HCT116 (cell line): ENCODE measurements around the gene NAV3. TPM values are rescaled to one million over a fixed set of nuclear protein-coding genes. Genes with fewer than 3 reads are reported as not detected.

Experiments
- ATAC-seq: fragments of 200-7000 bp; cut with Tn5 transposase; 2 replicates; pipeline ENCODE4 v1.9.1; 2020; ENCODE audit warnings: mild to moderate bottlenecking, moderate library complexity
- BruUV-seq: library from RNA; stranded (reverse); fragments of 400-500 nt; replicated peaks from 2 replicates; lab custom pipeline; 2021; lab: Mats Ljungman, UMichigan
- CTCF ChIA-PET: fragments of 300-600 bp; sonication (Branson Sonifier 250); formaldehyde crosslinking; loops from one replicate; lab custom pipeline; 2021; ENCODE audit warnings: antibody characterized with exemption; lab: Charles Lee
- POLR2A ChIA-PET: fragments of 300-600, 350-600 bp; sonication (Branson Sonifier 250); formaldehyde crosslinking; loops from one replicate; lab custom pipeline; 2021; ENCODE audit warnings: antibody characterized with exemption; lab: Charles Lee
- RAD21 ChIA-PET, 2 experiments: fragments of 300-600 bp; sonication (Branson Sonifier 250); formaldehyde crosslinking; loops; one replicate each; lab custom pipeline; 2023; ENCODE audit warnings: low total read pairs in 2 of 2; ENCODE audit not compliant: uncharacterized antibody in 2 of 2, unreplicated experiment in 2 of 2, low non-redundant PET in 1 of 2; lab: Charles Lee
- DNase-seq: peaks from one replicate; pipeline ENCODE4 v3.0.0-alpha.2; 2010; ENCODE audit warnings: low read depth, low spot score
- H2AFZ ChIP-seq: fragments of 200-600 bp; shearing (Covaris generic), sonication (generic); 2 replicates; pipeline ENCODE4 v1.6.1; 2017; ENCODE audit warnings: low read depth, mixed run types, mixed read lengths, antibody characterized with exemption, low read length; ENCODE audit not compliant: poor library complexity, severe bottlenecking
- H3K27ac ChIP-seq: 2 replicates; pipeline ENCODE4 v1.5.1; 2012; ENCODE audit warnings: low read depth, low read length
- H3K27me3 ChIP-seq: fragments of 200-600 bp; sonication (generic); 2 replicates; pipeline ENCODE4 v1.6.1; 2016; ENCODE audit warnings: mixed run types, low read length, mixed read lengths; ENCODE audit not compliant: insufficient read depth
- H3K36me3 ChIP-seq, 2 experiments: fragments of 200-500 bp in 1 of 2; fragments of 200-600 bp in 1 of 2; sonication (Bioruptor generic) in 1 of 2; sonication (generic) in 1 of 2; 2 replicates each; pipeline versions ENCODE4 v1.5.1 to v1.6.1; 2014 to 2016; ENCODE audit warnings: low read length in 2 of 2, inconsistent platforms in 1 of 2, mixed read lengths in 1 of 2, mixed run types in 1 of 2; ENCODE audit not compliant: insufficient read depth in 2 of 2, control insufficient read depth in 1 of 2
- H3K4me1 ChIP-seq, 2 experiments: fragments of 200-600 bp in 1 of 2; sonication (generic) in 1 of 2; 2 replicates each; pipeline versions ENCODE4 v1.5.1 to v1.6.1; 2012 to 2017; ENCODE audit warnings: low read length in 2 of 2, inconsistent platforms in 1 of 2, mild to moderate bottlenecking in 1 of 2, mixed read lengths in 1 of 2, mixed run types in 1 of 2, moderate library complexity in 1 of 2; ENCODE audit not compliant: insufficient read depth in 2 of 2, control insufficient read depth in 1 of 2
- H3K4me2 ChIP-seq: fragments of 200-600 bp; sonication (generic); 2 replicates; pipeline ENCODE4 v1.6.1; 2017; ENCODE audit warnings: mixed run types, low read length, mixed read lengths
- H3K4me3 ChIP-seq, 2 experiments: fragments of 200-600 bp in 1 of 2; sonication (generic) in 1 of 2; replicated peaks in 1 of 2; 2 replicates each; pipeline ENCODE4 v1.5.1; 2011 to 2016; ENCODE audit warnings: low read length in 2 of 2, control low read depth in 1 of 2, low read depth in 1 of 2, mild to moderate bottlenecking in 1 of 2, mixed read lengths in 1 of 2, mixed run types in 1 of 2
- H3K79me2 ChIP-seq: fragments of 200-600 bp; sonication (generic); 2 replicates; pipeline ENCODE4 v1.6.1; 2017; ENCODE audit warnings: mild to moderate bottlenecking, mixed run types, low read length, moderate library complexity, mixed read lengths; ENCODE audit not compliant: insufficient read depth
- H3K9ac ChIP-seq: fragments of 200-600 bp; sonication (generic); 2 replicates; pipeline ENCODE4 v1.6.1; 2016; ENCODE audit warnings: low read length, mixed read lengths
- H3K9me2 ChIP-seq: fragments of 200-600 bp; sonication (generic), shearing (Covaris generic); 2 replicates; pipeline ENCODE4 v1.6.1; 2017; ENCODE audit warnings: mixed run types, mild to moderate bottlenecking, moderate library complexity; ENCODE audit not compliant: insufficient read depth
- H3K9me3 ChIP-seq, 2 experiments: fragments of 200-500 bp in 1 of 2; fragments of 200-600 bp in 1 of 2; sonication (Bioruptor generic) in 1 of 2; sonication (generic) in 1 of 2; 2 replicates each; pipeline ENCODE4 v1.6.1; 2014 to 2017; ENCODE audit warnings: low read length in 2 of 2, mixed read lengths in 2 of 2, inconsistent platforms in 1 of 2, low read depth in 1 of 2, mild to moderate bottlenecking in 1 of 2, mixed run types in 1 of 2, moderate library complexity in 1 of 2; ENCODE audit not compliant: control insufficient read depth in 1 of 2, insufficient read depth in 1 of 2
- H4K20me1 ChIP-seq: fragments of 200-600 bp; sonication (generic), shearing (Covaris generic); 2 replicates; pipeline ENCODE4 v1.6.1; 2017; ENCODE audit warnings: mixed run types, mild to moderate bottlenecking, moderate library complexity; ENCODE audit not compliant: insufficient read depth
- CEBPB ChIP-seq: IDR thresholded peaks from 2 replicates; pipeline ENCODE4 v1.6.1; 2012; ENCODE audit warnings: low read depth
- EGR1 ChIP-seq: IDR thresholded peaks from 2 replicates; pipeline ENCODE4 v1.6.1; 2012; ENCODE audit warnings: low read depth
- ELF1 ChIP-seq: IDR thresholded peaks from 2 replicates; pipeline ENCODE4 v1.6.1; 2012; ENCODE audit warnings: low read depth, borderline replicate concordance
- EZH2 ChIP-seq: fragments of 200-600 bp; sonication (generic); IDR thresholded peaks from 2 replicates; pipeline ENCODE4 v1.6.1; 2017; ENCODE audit warnings: antibody characterized with exemption, mixed run types
- EZH2phosphoT487 ChIP-seq: fragments of 200-600 bp; IDR thresholded peaks from 2 replicates; pipeline ENCODE4 v1.6.1; 2018; ENCODE audit warnings: antibody characterized with exemption, borderline replicate concordance
- FOSL1 ChIP-seq: IDR thresholded peaks from 2 replicates; pipeline ENCODE4 v1.6.1; 2012; ENCODE audit warnings: low read depth
- JUND ChIP-seq: IDR thresholded peaks from 2 replicates; pipeline ENCODE4 v1.6.1; 2012
- POLR2A ChIP-seq: IDR thresholded peaks from 2 replicates; pipeline ENCODE4 v1.7.0; 2011; ENCODE audit warnings: borderline replicate concordance; ENCODE audit not compliant: insufficient read depth, insufficient read length; ENCODE audit errors: extremely low read depth
- POLR2AphosphoS5 ChIP-seq: IDR thresholded peaks from 2 replicates; pipeline ENCODE4 v1.6.1; 2011; ENCODE audit warnings: mild to moderate bottlenecking, low read depth, low read length, moderate library complexity
- SIN3A ChIP-seq: IDR thresholded peaks from 2 replicates; pipeline ENCODE4 v1.6.1; 2012; ENCODE audit warnings: low read depth
- SP1 ChIP-seq: IDR thresholded peaks from 2 replicates; pipeline ENCODE4 v1.6.1; 2012; ENCODE audit warnings: low read depth
- SRF ChIP-seq: IDR thresholded peaks from 2 replicates; pipeline ENCODE4 v1.6.1; 2012; ENCODE audit warnings: low read depth
- TCF7L2 ChIP-seq: IDR thresholded peaks from 2 replicates; pipeline ENCODE4 v1.7.0; 2011; ENCODE audit warnings: borderline replicate concordance, inconsistent platforms; ENCODE audit not compliant: insufficient read depth, insufficient read length; ENCODE audit errors: extremely low read depth
- YY1 ChIP-seq: IDR thresholded peaks from 2 replicates; pipeline ENCODE4 v1.6.1; 2011; ENCODE audit warnings: low read length, low read depth, moderate library complexity, mild to moderate bottlenecking; ENCODE audit not compliant: insufficient replicate concordance; ENCODE audit errors: extremely low read depth
- ZFX ChIP-seq: fragments of 450-650 bp; IDR thresholded peaks from 2 replicates; pipeline ENCODE4 v1.6.1; 2017
- ZNF274 ChIP-seq: fragments of 200-500 bp; sonication (Bioruptor generic); IDR thresholded peaks from 2 replicates; pipeline ENCODE4 v1.6.1; 2014; ENCODE audit warnings: mild to moderate bottlenecking, low read depth, low read length, inconsistent platforms
- intact Hi-C: fragments of 100-400 bp; cut with micrococcal nuclease; formaldehyde crosslinking; loops from 2 replicates; pipeline ENCODE4 v1.10.0; 2022
- total RNA-seq: library from RNA; stranded (reverse); gene quantifications from one replicate; pipeline ENCODE4 v1.2.1, GENCODE V29; 2021; ENCODE audit not compliant: unreplicated experiment
- TF ChIP-seq, protein P1 (sequence below): IDR thresholded peaks from 2 replicates; pipeline ENCODE4 v1.6.1; 2011; ENCODE audit warnings: mild to moderate bottlenecking, low read length, moderate library complexity; ENCODE audit not compliant: insufficient replicate concordance; ENCODE audit errors: extremely low read depth

The NAV3 gene
- total RNA-seq, 1 experiment from 2014 or later, result 7.8 TPM

- Histone ChIP-seq H3K9me2 (no peaks in the 10 kb centered on the region), H3K4me2 (no peak overlapping the region), H3K79me2 (no peaks in the 10 kb centered on the region), H3K27ac (no peak overlapping the region), H4K20me1 (no peaks in the 10 kb centered on the region), H3K36me3 (no peaks in the 10 kb centered on the region), H2AFZ (no peak overlapping the region), H3K27me3 (no peaks in the 10 kb centered on the region), H3K4me3 (no peak overlapping the region), H3K9me3 (no peaks in the 10 kb centered on the region), H3K9ac (no peak overlapping the region), H3K4me1 (no peaks in the 10 kb centered on the region)
- BruUV-seq, result no TSS peak
- intact Hi-C loops, result no loop called here
- no peak for ATAC-seq
- RAD21 ChIA-PET, result no interaction called here
- CTCF ChIA-PET, result no interaction called here
- no peak for TF ChIP-seq EZH2
- TF ChIP-seq SP1, result no peak
- TF ChIP-seq EGR1, result no peak
- no peak for TF ChIP-seq EZH2phosphoT487
- no peak for TF ChIP-seq POLR2AphosphoS5
- TF ChIP-seq SRF, result no peak
- no peak for TF ChIP-seq CEBPB
- no peak for TF ChIP-seq JUND
- no peak for TF ChIP-seq ZFX
- no peak for TF ChIP-seq FOSL1
- TF ChIP-seq SIN3A, result no peak
- no peak for TF ChIP-seq TCF7L2
- TF ChIP-seq, protein P1, sequence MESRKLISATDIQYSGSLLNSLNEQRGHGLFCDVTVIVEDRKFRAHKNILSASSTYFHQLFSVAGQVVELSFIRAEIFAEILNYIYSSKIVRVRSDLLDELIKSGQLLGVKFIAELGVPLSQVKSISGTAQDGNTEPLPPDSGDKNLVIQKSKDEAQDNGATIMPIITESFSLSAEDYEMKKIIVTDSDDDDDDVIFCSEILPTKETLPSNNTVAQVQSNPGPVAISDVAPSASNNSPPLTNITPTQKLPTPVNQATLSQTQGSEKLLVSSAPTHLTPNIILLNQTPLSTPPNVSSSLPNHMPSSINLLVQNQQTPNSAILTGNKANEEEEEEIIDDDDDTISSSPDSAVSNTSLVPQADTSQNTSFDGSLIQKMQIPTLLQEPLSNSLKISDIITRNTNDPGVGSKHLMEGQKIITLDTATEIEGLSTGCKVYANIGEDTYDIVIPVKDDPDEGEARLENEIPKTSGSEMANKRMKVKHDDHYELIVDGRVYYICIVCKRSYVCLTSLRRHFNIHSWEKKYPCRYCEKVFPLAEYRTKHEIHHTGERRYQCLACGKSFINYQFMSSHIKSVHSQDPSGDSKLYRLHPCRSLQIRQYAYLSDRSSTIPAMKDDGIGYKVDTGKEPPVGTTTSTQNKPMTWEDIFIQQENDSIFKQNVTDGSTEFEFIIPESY, result no peak
- no peak for TF ChIP-seq YY1
- TF ChIP-seq ELF1, result no peak
- TF ChIP-seq POLR2A, result no peak
- TF ChIP-seq ZNF274, result no peak
- DNase-seq, result no peak
- POLR2A ChIA-PET, result no interaction called here
These were observed 206.2 kb downstream of the NAV3 start for GRCh38 chr12:78036874-78037273.
